ENCODE data around the gene CAMKV. TPM values are rescaled to one million over a fixed set of nuclear protein-coding genes. Genes with fewer than 3 reads are reported as not detected.

Gene CAMKV
- total and polyA plus RNA-seq, 10 of the 15 experiments (the other 5 are each of a cell fraction or from before 2014, with no cell fraction given) = 0.06 to 0.20 TPM; not detected in 8

DNA sequence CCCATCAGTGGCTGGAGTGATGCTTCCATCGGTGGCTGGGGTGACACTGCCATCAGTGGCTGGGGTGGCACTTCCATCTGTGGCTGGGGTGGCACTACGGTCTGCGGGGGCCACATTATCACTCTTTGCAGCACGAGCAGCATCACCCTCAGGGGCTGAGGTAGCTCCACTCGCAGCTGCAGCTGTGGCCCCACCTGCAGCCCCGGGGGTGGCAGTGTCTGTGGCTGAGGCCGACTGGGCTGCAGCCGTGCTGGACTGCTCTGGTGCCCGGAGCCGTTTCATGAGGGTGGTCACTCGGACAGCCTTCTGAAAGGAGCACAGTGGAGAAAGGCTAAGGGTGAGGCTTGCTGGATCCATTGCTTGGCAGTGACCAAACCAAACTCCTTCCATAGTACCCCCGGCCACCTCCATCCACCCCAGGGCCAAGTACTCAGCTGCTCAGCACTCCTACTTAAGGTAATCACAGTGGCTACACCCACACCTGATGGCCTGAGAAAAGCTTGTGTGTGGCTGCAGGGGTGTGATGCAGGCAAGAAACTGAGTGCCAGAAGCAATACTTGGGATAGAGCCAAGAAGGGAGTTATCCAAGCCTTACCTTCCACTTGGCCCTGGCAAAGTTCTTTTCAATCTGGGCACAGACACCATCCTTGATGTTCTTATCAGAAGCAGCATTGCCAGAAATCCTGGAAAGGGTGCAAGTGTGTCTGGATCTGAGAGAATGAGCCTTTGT lies 10.0 kb downstream of the CAMKV start:
- H3K9ac ChIP-seq (ENCODE audit: control insufficient read depth, insufficient read depth, low read length) = no peak overlapping the region
- DNase-seq (ENCODE audit: low read depth, low spot score) = no peak
- H3K4me1 ChIP-seq (ENCODE audit: control insufficient read depth, insufficient read depth, low read length) = no peaks in the 10 kb centered on the region
- ATAC-seq = no peak
- H3K79me2 ChIP-seq (ENCODE audit: control insufficient read depth, insufficient read depth, low read length) = peaks cover 11% of the 10 kb centered on the region
- peaks cover 0 to 3% of the 10 kb centered on the region in 2 experiments; a peak in 3 of 4 replicates for H3K27me3 ChIP-seq (replicated peaks in 1 of 2; ENCODE audit: control insufficient read depth in 2 of 2, insufficient read depth in 2 of 2, low read length in 1 of 2)
- H3K36me3 ChIP-seq (ENCODE audit: control insufficient read depth in 2 of 2, insufficient read depth in 2 of 2, low read length in 1 of 2) = no peaks in the 10 kb centered on the region
- ChIA-PET RAD21 (ENCODE audit: unreplicated experiment) (no interaction called here), CTCF (no interaction called here), SMC1A (ENCODE audit: uncharacterized antibody, unreplicated experiment) (no interaction called here), POLR2A (interaction anchor here (0.6 kb wide), 1 partner anchor 367 kb away, joined by 8 read pairs; no protein-coding TSS in a partner anchor)
- no peak overlapping the region for H3K27ac ChIP-seq (ENCODE audit: control insufficient read depth, insufficient read depth)
- no peaks in the 10 kb centered on the region for H3K9me3 ChIP-seq (replicated peaks; ENCODE audit: control insufficient read depth, insufficient read depth, low read length)
- no TSS peak for BruUV-seq (replicated peaks)
- in situ Hi-C loops (cut with MboI) = no loop called here
- H3K4me3 ChIP-seq = no peak overlapping the region
- WGBS (ENCODE audit: insufficient coverage, insufficient replicate concordance, low lambda C conversion rate, missing lambda C conversion rate) = 31% methylated on average over 12 of the region's 12 CpGs
- no peak overlapping the region for H3K4me2 ChIP-seq (ENCODE audit: control insufficient read depth, insufficient read depth)
- H4K20me1 ChIP-seq (ENCODE audit: control insufficient read depth, insufficient read depth) = no peaks in the 10 kb centered on the region
- no peak for TF ChIP-seq CBX5 (IDR thresholded peaks at IDR 0.05; ENCODE audit: low read depth)
- TF ChIP-seq JUND (IDR thresholded peaks at IDR 0.05; ENCODE audit: low read depth, low read length) = no peak
- TF ChIP-seq POLR2AphosphoS5 (IDR thresholded peaks at IDR 0.05; ENCODE audit: low read length) = no peak
- TF ChIP-seq, protein P1, sequence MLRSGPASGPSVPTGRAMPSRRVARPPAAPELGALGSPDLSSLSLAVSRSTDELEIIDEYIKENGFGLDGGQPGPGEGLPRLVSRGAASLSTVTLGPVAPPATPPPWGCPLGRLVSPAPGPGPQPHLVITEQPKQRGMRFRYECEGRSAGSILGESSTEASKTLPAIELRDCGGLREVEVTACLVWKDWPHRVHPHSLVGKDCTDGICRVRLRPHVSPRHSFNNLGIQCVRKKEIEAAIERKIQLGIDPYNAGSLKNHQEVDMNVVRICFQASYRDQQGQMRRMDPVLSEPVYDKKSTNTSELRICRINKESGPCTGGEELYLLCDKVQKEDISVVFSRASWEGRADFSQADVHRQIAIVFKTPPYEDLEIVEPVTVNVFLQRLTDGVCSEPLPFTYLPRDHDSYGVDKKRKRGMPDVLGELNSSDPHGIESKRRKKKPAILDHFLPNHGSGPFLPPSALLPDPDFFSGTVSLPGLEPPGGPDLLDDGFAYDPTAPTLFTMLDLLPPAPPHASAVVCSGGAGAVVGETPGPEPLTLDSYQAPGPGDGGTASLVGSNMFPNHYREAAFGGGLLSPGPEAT (IDR thresholded peaks at IDR 0.05; ENCODE audit: low read depth) = no peak
- TF ChIP-seq POLR2AphosphoS2 (IDR thresholded peaks at IDR 0.05; ENCODE audit: low read depth, low read length) = no peak
- no peak for TF ChIP-seq YBX1 (IDR thresholded peaks at IDR 0.05)
- no peak for TF ChIP-seq GABPA (IDR thresholded peaks at IDR 0.05; ENCODE audit: low read depth)
- TF ChIP-seq, protein P2, sequence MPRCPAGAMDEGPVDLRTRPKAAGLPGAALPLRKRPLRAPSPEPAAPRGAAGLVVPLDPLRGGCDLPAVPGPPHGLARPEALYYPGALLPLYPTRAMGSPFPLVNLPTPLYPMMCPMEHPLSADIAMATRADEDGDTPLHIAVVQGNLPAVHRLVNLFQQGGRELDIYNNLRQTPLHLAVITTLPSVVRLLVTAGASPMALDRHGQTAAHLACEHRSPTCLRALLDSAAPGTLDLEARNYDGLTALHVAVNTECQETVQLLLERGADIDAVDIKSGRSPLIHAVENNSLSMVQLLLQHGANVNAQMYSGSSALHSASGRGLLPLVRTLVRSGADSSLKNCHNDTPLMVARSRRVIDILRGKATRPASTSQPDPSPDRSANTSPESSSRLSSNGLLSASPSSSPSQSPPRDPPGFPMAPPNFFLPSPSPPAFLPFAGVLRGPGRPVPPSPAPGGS (IDR thresholded peaks at IDR 0.05; ENCODE audit: borderline replicate concordance, insufficient read depth, low read depth, low read length, poor library complexity, severe bottlenecking) = no peak
- TF ChIP-seq ZNF274 (IDR thresholded peaks at IDR 0.05; ENCODE audit: insufficient read depth, insufficient read length) = no peak
- no peak for TF ChIP-seq ZBTB40 (IDR thresholded peaks at IDR 0.05; ENCODE audit: borderline replicate concordance)
- TF ChIP-seq POU2F2 (IDR thresholded peaks at IDR 0.05; ENCODE audit: borderline replicate concordance, low read depth, low read length) = no peak
- TF ChIP-seq PAX5 (IDR thresholded peaks at IDR 0.05; ENCODE audit: borderline replicate concordance, low read depth, low read length) = no peak
- no peak for TF ChIP-seq WRNIP1 (IDR thresholded peaks at IDR 0.05; ENCODE audit: borderline replicate concordance, low read depth, low read length)
- no peak for TF ChIP-seq RFX5 (IDR thresholded peaks at IDR 0.05; ENCODE audit: low read depth, low read length)
- TF ChIP-seq PML (IDR thresholded peaks at IDR 0.05; ENCODE audit: low read length) = no peak
- TF ChIP-seq BACH1 (IDR thresholded peaks at IDR 0.05; ENCODE audit: borderline replicate concordance) = no peak
- no peak for FAIRE-seq
- H2AFZ ChIP-seq (ENCODE audit: control insufficient read depth, low read depth, low read length) = no peak overlapping the region
- intact Hi-C loops (cut with micrococcal nuclease; ENCODE audit: unreplicated experiment) = loop anchor here (5.0 kb wide), 1 partner anchor 48 kb away; no protein-coding TSS in a partner anchor

All from GM12878 (cell line).